ENCODE measurements around the gene CPT1B. TPM values are rescaled to one million over a fixed set of nuclear protein-coding genes. Genes with fewer than 3 reads are reported as not detected.

CPT1B gene
- total and polyA plus RNA-seq, 2 of the 4 experiments (the other 2 are of a cell fraction) = 0.36 to 1.8 TPM

- BruUV-seq (replicated peaks) = no TSS peak
- H3K14ac ChIP-seq (replicated peaks; ENCODE audit: low read depth, low read length) = no peak overlapping the region
- no peak overlapping the region for H3K4me3 ChIP-seq (ENCODE audit: insufficient read depth, low read depth, low read length)
- H2AK5ac ChIP-seq (ENCODE audit: low read depth, low read length) = no peak overlapping the region
- no peaks in the 10 kb centered on the region for H3K9me1 ChIP-seq (ENCODE audit: insufficient read depth, low read length)
- no peak overlapping the region for H2BK120ac ChIP-seq (ENCODE audit: low read depth, low read length)
- H3K23ac ChIP-seq (ENCODE audit: low read depth, low read length) = no peak overlapping the region
- H3K4me1 ChIP-seq (ENCODE audit: control insufficient read depth, insufficient read depth, low read length) = no peaks in the 10 kb centered on the region
- no peak overlapping the region for H3K18ac ChIP-seq (ENCODE audit: low read depth, low read length)
- no peak overlapping the region for H2BK5ac ChIP-seq (ENCODE audit: low read depth, low read length, poor library complexity, severe bottlenecking)
- in situ Hi-C loops (cut with MboI; ENCODE audit: low sequenced_read_pairs) (no loop called here), intact Hi-C loops (cut with micrococcal nuclease) (no loop called here), dilution Hi-C loops (cut with HindIII; ENCODE audit: low sequenced_read_pairs, unreplicated experiment) (no loop called here)
- no peak overlapping the region for H3K56ac ChIP-seq (ENCODE audit: extremely low read depth, insufficient read depth, low read length)
- H3K36me3 ChIP-seq (ENCODE audit: control insufficient read depth, insufficient read depth, low read length) = no peaks in the 10 kb centered on the region; the same call in 1 of the 2 replicates
- no peak overlapping the region for H4K5ac ChIP-seq (ENCODE audit: low read depth, low read length)
- no peak overlapping the region for H2BK20ac ChIP-seq (ENCODE audit: low read depth, low read length)
- H4K91ac ChIP-seq (ENCODE audit: insufficient read depth, low read depth, low read length) = no peak overlapping the region
- peaks cover 7% of the 10 kb centered on the region; the same call in 1 of the 2 replicates for H3K27me3 ChIP-seq (ENCODE audit: control insufficient read depth, insufficient read depth, low read length)
- no peak overlapping the region for H3K4me2 ChIP-seq (ENCODE audit: low read depth, low read length)
- no peaks in the 10 kb centered on the region for H3K79me1 ChIP-seq (ENCODE audit: low read depth in 1 of 2, low read length in 2 of 2)
- H3K27ac ChIP-seq (ENCODE audit: insufficient read depth, low read length) = no peak overlapping the region
- H3K9me3 ChIP-seq (ENCODE audit: control insufficient read depth, insufficient read depth, low read length) = no peaks in the 10 kb centered on the region
- H2AFZ ChIP-seq (replicated peaks; ENCODE audit: low read length, poor library complexity) = no peak overlapping the region
- no peak overlapping the region for H3K4ac ChIP-seq (ENCODE audit: low read depth, low read length)
- H2AK9ac ChIP-seq (replicated peaks; ENCODE audit: low read depth, low read length, poor library complexity) = no peak overlapping the region
- H4K20me1 ChIP-seq (ENCODE audit: insufficient read depth, low read length) = no peaks in the 10 kb centered on the region
- no peak for DNase-seq
- ChIA-PET POLR2A (ENCODE audit: unreplicated experiment) (no interaction called here), CTCF (no interaction called here)
- TF ChIP-seq RAD21 (IDR thresholded peaks at IDR 0.05; ENCODE audit: low read length) (no peak), ELK1 (IDR thresholded peaks at IDR 0.05; ENCODE audit: borderline replicate concordance, low read depth, low read length) (no peak), CHD1 (IDR thresholded peaks at IDR 0.05; ENCODE audit: low read depth, low read length) (no peak), POLR2A (IDR thresholded peaks at IDR 0.05; ENCODE audit: low read depth, low read length) (no peak), NFE2L2 (IDR thresholded peaks at IDR 0.05; ENCODE audit: low read depth, low read length) (no peak), FOS (IDR thresholded peaks at IDR 0.05; ENCODE audit: low read depth, low read length) (no peak), MAZ (IDR thresholded peaks at IDR 0.05; ENCODE audit: borderline replicate concordance, low read depth, low read length) (no peak), BHLHE40 (IDR thresholded peaks at IDR 0.05; ENCODE audit: low read depth, low read length) (no peak), RFX5 (IDR thresholded peaks at IDR 0.05; ENCODE audit: low read depth, low read length) (no peak), CTCF (conservative IDR thresholded peaks at IDR 0.05; ENCODE audit: low read depth, low read length) (no peak), CEBPB (IDR thresholded peaks at IDR 0.05; ENCODE audit: low read depth, low read length) (no peak), MXI1 (IDR thresholded peaks at IDR 0.05; ENCODE audit: borderline replicate concordance, low read depth, low read length) (no peak), MAFK (IDR thresholded peaks at IDR 0.05; ENCODE audit: low read depth, low read length) (no peak), USF2 (IDR thresholded peaks at IDR 0.05; ENCODE audit: low read depth, low read length) (no peak)
- 86% methylated on average over 2 of the region's 7 CpGs; no CpG with 5 or more reads in 1 of the 2 experiments for WGBS, 2 experiments (ENCODE audit: extremely low coverage in 2 of 2, insufficient read length in 1 of 2)
- ATAC-seq (ENCODE audit: low read depth) = no peak
- no peak overlapping the region for H4K8ac ChIP-seq (ENCODE audit: low read depth in 2 of 2, low read length in 2 of 2)
- no peak overlapping the region for H2BK15ac ChIP-seq (ENCODE audit: low read depth, low read length)
- H3K9ac ChIP-seq (ENCODE audit: low read depth, low read length) = no peak overlapping the region
Observed at GRCh38 chr22:50568626-50569025, 9.6 kb downstream of the CPT1B start.

Data from IMR-90 (cell line).